GM19397 (cell line): ENCODE results near the gene UBE3B.

Experiments used
- ATAC-seq: cut with Tn5 transposase; IDR thresholded peaks from one replicate; pipeline ENCODE4 v1.9.1; 2021; ENCODE audit warnings: mild to moderate bottlenecking, moderate library complexity; ENCODE audit not compliant: unreplicated experiment

UBE3B gene

GRCh38 chr12:109493938-109494337 lies 16.5 kb downstream of the UBE3B start:
- ATAC-seq, result no peak

- ATAC-seq, result no peak
Observed at GRCh38 chr12:109494348-109494881, 17.0 kb downstream of the UBE3B start.

GRCh38 chr12:109495012-109495411 lies 17.6 kb downstream of the UBE3B start:
- no peak for ATAC-seq

DNA sequence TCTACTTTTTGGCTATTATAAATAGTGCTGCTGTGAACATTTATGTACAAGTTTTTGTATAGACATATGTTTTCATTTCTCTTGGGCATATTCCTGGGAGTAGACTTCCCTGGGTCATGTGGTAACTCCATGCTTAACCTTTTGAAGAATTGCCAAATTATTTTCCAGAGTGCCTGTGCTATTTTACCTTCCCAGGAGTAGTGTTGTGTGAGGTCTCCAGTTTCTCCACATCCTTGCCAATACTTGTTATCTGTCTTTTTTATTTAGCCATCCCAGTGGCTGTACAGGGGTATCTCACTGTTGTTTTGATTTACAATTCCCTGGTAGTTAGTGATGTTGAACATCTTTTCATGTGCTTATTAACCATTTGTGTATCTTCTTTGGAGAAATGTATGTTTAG lies 18.9 kb downstream of the UBE3B start:
- ATAC-seq, result no peak

- no peak for ATAC-seq
Observed at GRCh38 chr12:109497675-109498074, 20.2 kb downstream of the UBE3B start.

DNA sequence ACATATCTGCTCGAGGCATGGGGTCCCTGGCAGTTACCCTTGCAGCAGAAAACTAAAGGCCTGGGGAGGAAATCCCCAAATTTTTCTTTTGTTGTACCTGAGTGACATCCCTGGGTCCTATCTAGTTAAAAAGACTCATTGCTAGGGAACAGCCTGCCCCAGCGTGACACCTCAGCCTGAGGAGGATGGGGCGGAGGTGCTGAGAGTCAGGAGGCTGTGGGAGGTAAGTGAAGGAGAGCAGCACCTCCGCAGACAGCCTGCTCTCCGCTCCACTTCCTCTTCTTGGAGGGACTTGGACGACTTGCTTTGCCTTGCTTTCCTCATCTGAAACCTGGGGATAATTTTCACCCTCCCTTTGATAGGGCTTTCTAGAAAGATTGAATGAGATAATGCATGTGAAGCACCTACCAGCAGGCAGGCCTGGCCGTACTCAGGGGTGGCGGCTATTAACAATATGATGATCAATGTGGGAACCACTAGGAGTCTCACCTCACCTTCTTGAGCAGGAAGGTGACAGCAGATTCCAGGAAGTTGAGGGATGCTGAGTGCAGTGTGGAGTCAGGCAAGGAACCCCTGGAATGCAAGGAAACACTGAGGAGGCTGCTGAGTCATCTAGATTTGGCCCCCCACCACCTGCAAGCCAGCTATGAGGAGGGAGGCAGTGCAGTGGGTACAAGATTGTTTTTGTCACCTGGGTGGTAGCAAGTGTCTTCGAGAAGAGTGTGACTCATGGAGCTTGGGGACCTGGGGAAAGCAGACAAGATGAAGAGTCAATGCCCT lies 23.2 kb downstream of the UBE3B start:
- ATAC-seq, result no peak

DNA sequence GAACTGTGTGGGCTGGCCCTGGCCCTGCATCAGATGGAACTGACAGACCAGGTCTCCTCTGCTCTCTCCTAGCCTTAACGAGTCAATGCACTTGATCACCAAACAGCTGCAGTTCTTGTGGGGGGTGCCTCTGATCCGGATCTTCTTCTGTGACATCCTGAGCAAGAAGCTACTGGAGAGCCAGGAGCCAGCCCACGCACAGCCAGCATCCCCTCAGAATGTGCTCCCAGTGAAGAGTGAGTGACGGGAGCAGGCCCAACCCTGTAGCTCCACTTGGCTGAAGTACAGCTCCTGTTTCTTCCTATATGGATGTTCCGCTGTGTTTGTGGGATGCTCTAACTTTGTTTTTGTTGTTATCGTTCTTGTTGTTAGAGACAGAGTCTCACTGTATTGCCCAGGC lies 23.9 kb downstream of the UBE3B start:
- ATAC-seq, result no peak

DNA sequence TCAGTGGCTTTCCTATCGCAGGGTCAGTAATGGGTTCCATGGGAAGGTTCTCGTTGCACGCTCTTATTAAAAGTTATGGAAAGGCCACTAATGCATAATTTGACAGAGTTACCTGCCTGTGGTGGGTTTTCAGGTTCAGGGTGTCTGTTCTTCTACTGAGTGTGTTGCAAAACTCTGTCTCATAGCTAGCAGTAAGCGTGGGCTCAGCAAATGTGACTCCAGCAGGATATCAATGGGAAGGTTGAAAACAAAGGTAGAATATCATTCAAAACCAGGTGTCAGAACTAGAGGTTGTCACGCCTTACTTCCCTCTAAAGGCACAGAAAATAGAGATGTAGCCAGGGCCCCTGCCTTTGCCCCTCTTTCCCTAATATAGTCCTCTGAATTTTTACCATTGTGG lies 24.9 kb downstream of the UBE3B start:
- ATAC-seq, result no peak

DNA sequence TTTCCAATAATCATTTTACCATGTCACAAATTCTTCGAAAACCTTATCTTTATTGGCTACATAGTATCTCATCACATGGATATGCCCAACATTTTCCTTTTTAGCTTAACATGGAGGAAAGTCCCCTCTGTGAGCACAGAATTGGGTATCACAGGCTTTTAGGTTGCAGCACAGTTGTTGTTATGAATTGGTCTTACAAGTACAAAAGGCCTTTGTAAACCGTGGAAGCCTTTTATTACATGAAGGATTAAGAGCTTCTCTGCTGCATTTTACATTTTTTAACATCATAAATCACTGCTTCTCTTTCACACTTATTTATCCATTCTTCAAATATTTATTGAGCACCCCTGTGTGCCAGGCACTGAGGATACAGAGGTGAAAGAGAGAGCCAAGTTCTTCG lies 26.2 kb downstream of the UBE3B start:
- no peak for ATAC-seq

GRCh38 chr12:109504068-109504467 lies 26.6 kb downstream of the UBE3B start:
- ATAC-seq, result no peak

GRCh38 chr12:109510196-109510595 lies 32.8 kb downstream of the UBE3B start:
- no peak for ATAC-seq

DNA sequence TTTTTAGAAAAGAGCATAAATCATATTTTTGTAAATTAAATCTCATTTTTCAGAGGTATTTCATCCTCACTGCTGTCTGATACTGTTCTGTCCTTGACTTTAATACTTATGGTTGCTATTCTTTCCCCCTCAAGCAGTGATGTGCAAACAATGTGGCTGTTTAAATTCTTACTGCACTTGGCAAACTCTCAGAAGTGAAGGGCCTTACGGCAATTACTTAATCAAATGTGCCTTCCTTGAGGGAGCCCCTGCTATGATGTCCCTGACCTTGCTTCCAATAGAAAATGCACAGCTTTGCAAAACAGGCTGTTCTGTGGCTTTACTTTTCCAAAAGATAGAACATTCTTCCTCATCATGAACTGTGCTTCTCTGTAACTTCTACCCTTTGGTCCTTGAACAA lies 35.2 kb downstream of the UBE3B start:
- no peak for ATAC-seq

DNA sequence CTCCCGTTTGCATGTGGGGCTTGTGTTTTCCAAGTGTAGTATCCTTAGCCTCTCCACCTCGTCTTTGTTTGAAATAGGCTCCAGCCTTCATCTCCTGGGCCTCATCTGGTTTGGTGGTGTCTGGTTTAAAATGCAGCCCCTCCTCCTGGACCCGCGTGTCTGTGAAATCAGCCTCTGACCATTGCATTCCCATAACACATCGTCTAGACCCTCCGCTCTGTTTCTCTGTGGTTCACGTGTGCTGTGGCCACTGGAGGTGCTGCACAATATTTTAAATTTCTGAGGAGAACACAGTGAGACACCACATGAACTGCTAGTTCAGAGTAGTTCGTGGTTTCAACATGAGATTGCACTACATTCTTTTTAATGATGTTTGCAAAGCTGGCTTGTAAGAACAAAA lies 35.6 kb downstream of the UBE3B start:
- no peak for ATAC-seq

DNA sequence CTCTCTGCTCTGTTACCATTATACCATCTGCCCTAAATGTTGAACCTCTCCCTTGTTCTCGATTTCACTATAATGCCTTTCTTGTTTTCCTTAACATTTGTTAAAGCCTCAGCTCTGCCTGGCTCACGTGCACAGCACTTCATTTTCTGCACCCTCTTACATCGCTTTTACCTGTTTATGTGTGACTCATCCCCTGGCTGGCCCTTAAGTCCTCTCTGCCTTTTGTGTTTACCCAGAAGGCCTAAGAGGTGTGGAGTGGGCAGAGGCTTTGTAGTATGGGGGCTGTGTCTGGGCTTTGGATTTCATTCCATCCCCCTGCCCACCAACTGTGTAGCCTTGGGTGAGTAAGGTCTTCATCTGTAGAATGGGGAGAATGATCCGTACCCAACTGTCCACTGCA lies 36.5 kb downstream of the UBE3B start:
- ATAC-seq, result no peak

DNA sequence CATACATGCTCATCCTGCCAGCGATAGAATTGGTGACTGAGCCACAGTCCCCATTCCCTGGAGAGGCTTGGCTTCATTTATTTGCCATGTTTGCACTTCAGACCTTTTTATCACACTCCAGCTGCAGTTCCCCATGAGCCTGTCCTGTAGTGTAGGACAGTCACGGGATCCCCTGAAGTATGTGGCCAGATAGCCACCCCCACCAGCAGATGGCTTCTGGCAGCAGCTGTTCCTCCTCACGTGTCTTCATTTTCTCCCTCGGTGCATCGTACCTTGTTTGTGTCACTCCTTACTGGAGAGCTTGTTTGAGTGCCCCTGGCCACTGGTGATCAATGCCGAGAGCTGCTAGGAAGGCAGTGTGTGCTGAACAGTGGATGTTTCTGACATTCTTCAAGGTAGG lies 40.2 kb downstream of the UBE3B start:
- no peak for ATAC-seq

DNA sequence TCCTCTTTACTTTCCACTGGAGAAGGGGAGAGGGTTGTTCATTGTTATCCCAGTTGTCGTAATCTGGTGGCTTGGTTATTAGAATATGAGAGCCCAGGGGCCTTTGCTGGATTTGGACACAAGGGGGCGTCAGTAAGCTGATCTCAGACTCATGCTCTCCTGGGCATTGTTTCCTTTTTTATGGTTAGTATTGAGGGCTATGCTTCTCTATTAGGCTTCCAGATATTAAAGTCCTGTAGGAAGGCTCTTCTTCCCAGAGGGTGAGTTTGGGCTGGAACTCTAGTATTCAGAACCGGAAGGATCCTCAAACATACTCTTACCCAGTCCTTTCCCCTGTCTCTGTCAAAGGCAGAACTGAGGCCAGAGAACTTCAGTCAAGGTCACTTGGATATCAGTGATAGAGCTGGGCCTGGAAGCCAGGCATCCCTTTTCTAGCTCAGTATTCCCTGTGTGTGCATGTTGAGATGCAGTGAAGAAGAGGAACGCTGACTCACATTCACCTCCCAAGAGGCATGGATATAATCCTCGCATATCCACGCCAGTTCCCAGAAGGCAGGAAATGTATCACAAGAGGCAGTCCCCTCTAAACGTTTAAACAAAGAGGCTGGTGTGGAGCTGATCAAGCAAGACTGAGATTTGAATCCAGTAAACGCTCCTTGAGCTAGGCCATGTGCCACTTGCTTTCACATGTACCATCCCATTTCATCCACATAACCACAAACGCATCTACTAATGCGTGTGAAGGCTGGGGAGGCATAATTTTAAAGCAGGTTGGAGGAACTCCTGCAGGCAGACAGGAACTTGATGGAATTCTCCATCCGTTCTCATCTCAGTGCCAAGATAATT lies 41.6 kb downstream of the UBE3B start:
- ATAC-seq, result no peak

- no peak for ATAC-seq
Observed at GRCh38 chr12:109519787-109520186, 42.4 kb downstream of the UBE3B start.

DNA sequence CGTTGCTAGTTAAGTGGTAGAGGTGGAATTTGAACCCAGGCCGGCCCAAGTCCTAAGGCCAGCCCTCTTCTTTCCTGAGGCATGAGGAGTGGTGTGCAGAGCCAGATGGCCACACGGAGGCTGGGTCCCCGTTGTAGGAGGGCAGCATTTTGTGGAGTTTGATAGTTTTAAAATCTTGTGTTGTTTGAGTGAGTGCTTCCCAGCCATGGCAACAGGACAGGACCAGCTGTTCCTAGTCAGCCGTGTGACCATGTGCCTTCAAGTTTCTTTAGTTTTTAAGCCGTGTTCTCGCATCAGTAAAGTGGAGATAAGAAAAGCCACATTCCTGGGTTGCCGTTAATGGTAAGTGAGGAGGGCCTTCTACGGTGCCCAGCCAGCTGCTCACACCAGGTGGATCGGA lies 44.4 kb downstream of the UBE3B start:
- ATAC-seq, result no peak

DNA sequence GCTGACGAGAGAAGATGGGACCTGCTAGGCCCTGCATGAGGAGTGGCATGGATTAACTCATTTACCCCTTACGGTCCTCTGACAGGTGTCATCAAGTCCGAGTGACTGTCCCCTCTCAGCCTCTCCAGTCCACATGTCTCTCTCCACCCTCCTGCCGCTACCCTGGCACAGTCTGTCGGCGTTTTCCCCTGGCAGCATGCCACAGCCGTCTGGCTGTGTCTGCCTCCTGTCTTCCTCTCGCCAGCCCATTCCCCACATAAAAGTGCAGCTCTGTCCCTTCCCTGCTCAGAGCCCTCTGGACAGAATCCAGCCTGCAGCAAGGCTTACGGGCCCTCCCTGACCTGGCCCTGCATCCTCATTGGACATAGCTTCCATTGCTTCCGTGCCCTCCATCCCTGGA lies 45.6 kb downstream of the UBE3B start:
- ATAC-seq, result no peak

- no peak for ATAC-seq
Observed at GRCh38 chr12:109523504-109523903, 46.1 kb downstream of the UBE3B start.

DNA sequence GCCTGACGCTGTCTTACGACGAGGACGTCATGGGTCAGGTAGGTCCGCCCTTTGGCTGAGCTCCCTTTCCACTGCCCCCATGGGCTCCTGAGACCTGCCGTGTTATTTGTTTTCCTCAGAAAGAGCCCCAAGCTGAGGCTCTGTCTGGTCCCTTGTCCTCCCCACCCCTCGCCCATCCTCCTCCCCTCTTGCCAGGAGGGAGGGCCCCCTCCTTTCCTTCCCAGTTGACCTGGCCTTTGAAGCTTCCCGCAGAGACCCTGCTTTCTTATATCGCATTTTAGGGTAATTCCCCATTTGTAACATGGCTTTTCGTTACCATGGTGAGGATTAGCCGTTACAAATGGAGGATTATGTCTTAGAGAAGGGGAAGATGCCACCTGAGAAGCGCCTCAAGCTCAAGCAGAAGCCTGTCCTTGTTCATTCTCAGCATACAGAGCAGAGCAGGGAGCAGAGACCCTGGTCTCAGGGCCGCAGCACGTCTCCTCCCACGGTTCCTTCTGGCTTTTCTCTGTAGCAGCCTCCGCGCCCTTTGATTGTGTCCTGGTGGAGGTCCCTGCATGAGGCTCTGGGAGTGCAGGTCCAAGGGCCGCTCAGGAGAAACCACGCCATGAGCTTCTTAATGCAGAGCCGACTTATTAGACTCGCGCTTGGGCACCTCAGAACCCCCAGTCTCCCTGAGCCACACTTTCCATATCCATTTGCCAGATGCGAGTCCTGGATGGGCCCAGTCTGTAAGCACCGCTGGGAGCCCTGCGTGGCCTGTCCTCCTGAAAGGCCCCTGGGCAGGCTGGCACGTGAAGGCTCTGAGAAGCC lies 47.2 kb downstream of the UBE3B start:
- no peak for ATAC-seq
